Suprapubic skin (tissue), 4 donors: ENCODE results near the gene PRDM10. TPM values are rescaled to one million over a fixed set of nuclear protein-coding genes. Genes with fewer than 3 reads are reported as not detected.

Experiments
- DNase-seq, 2 donors: peaks; one replicate each; pipeline ENCODE4 v3.0.0-alpha.2; 2019; ENCODE audit warnings: low spot score in 2 of 2
- H3K27ac ChIP-seq: fragments of 200-600 bp; sonication (generic); one replicate; pipeline ENCODE4 v1.5.1; 2019
- H3K27me3 ChIP-seq: fragments of 200-600 bp; sonication (generic); one replicate; pipeline ENCODE4 v1.5.1; 2019
- H3K36me3 ChIP-seq: fragments of 200-600 bp; sonication (generic); one replicate; pipeline ENCODE4 v1.5.1; 2019
- H3K4me1 ChIP-seq: fragments of 200-600 bp; sonication (generic); one replicate; pipeline ENCODE4 v1.5.1; 2019
- H3K4me3 ChIP-seq: fragments of 200-600 bp; sonication (generic); one replicate; pipeline ENCODE4 v1.5.1; 2019; ENCODE audit warnings: mild to moderate bottlenecking
- H3K9me3 ChIP-seq: fragments of 200-600 bp; sonication (generic); one replicate; pipeline ENCODE4 v1.5.1; 2019
- CTCF ChIP-seq, 2 donors: fragments of 200-600 bp in 1 of 2; fragments of 450-650 bp in 1 of 2; sonication (generic) in 1 of 2; IDR thresholded peaks; one replicate each; pipeline ENCODE4 v1.5.1; 2016 to 2019; ENCODE audit warnings: antibody characterized with exemption in 2 of 2, mild to moderate bottlenecking in 1 of 2, moderate library complexity in 1 of 2
- EP300 ChIP-seq: sonication (generic); formaldehyde crosslinking; IDR thresholded peaks from one replicate; pipeline ENCODE4 v1.6.1; 2017; ENCODE audit warnings: antibody characterized with exemption
- POLR2A ChIP-seq, 2 donors: fragments of 450-650 bp; IDR thresholded peaks; one replicate each; pipeline ENCODE4 v1.6.1; 2017; ENCODE audit warnings: antibody characterized with exemption in 2 of 2, mild to moderate bottlenecking in 2 of 2, moderate library complexity in 2 of 2
- POLR2AphosphoS5 ChIP-seq, 3 donors: sonication (generic); formaldehyde crosslinking; IDR thresholded peaks; one replicate each; pipeline ENCODE4 v1.6.1; 2017; ENCODE audit warnings: antibody characterized with exemption in 3 of 3
- WGBS: methylation state at CpG from one replicate; pipeline ENCODE4 v1.1.5; 2018; 5-methylcytosine and 5-hydroxymethylcytosine counted together
- total RNA-seq, 4 donors: library from RNA; depleted of rRNA; stranded (reverse); fragments of >200 nt; gene quantifications; one replicate each; pipeline ENCODE4 v1.1.0, GENCODE V29; 2016

Gene PRDM10
- total RNA-seq, 4 donors from 2014 or later, result 11.4 to 49.8 (median 13.4) TPM

- Histone ChIP-seq H3K4me3 (no peak overlapping the region), H3K9me3 (no peaks in the 10 kb centered on the region), H3K36me3 (no peaks in the 10 kb centered on the region), H3K4me1 (peaks cover 8% of the 10 kb centered on the region), H3K27ac (no peak overlapping the region), H3K27me3 (no peaks in the 10 kb centered on the region)
- no peak for TF ChIP-seq EP300
- TF ChIP-seq CTCF (IDR thresholded peaks at IDR 0.05), result no peak
- no peak for TF ChIP-seq POLR2AphosphoS5 (IDR thresholded peaks at IDR 0.05)
- TF ChIP-seq POLR2A (IDR thresholded peaks at IDR 0.05), result no peak
- DNase-seq, result no peak
Measured at GRCh38 chr11:130008326-130008725, 5.7 kb upstream of the PRDM10 start.

- Histone ChIP-seq H3K4me1 (peaks cover 8% of the 10 kb centered on the region), H3K9me3 (no peaks in the 10 kb centered on the region), H3K27ac (no peak overlapping the region), H3K27me3 (no peaks in the 10 kb centered on the region), H3K4me3 (no peak overlapping the region), H3K36me3 (no peaks in the 10 kb centered on the region)
- no peak for DNase-seq
- 83% methylated on average over 3 of the region's 3 CpGs for WGBS
- TF ChIP-seq EP300 (no peak), POLR2AphosphoS5 (IDR thresholded peaks at IDR 0.05) (no peak), POLR2A (IDR thresholded peaks at IDR 0.05) (no peak), CTCF (IDR thresholded peaks at IDR 0.05) (no peak)
Measured at GRCh38 chr11:130006929-130007328, 4.3 kb upstream of the PRDM10 start.

- Histone ChIP-seq H3K4me1 (peaks cover 20% of the 10 kb centered on the region), H3K4me3 (peak overlapping the region; percentile 81), H3K36me3 (no peaks in the 10 kb centered on the region), H3K27me3 (no peaks in the 10 kb centered on the region), H3K9me3 (no peaks in the 10 kb centered on the region), H3K27ac (peak overlapping the region; percentile 99)
- TF ChIP-seq POLR2A (IDR thresholded peaks at IDR 0.05), result no peak
- no peak for TF ChIP-seq POLR2AphosphoS5 (IDR thresholded peaks at IDR 0.05)
- TF ChIP-seq CTCF (IDR thresholded peaks at IDR 0.05), result no peak
- TF ChIP-seq EP300, result no peak
- WGBS, result 0% methylated on average over 8 of the region's 8 CpGs
- DNase-seq, result no peak
Measured at GRCh38 chr11:130003717-130004001, 1.0 kb upstream of the PRDM10 start.

GRCh38 chr11:130002846-130003716 lies 446 bp upstream of the PRDM10 start:
- Histone ChIP-seq H3K4me1 (peaks cover 20% of the 10 kb centered on the region), H3K27ac (peak overlapping the region; percentile 99), H3K9me3 (no peaks in the 10 kb centered on the region), H3K27me3 (no peaks in the 10 kb centered on the region), H3K4me3 (peak overlapping the region; percentile 81), H3K36me3 (no peaks in the 10 kb centered on the region)
- peak in 2 of 3 donors; percentile 32 to 58 for TF ChIP-seq POLR2AphosphoS5 (IDR thresholded peaks at IDR 0.05)
- TF ChIP-seq EP300, result no peak
- TF ChIP-seq POLR2A (IDR thresholded peaks at IDR 0.05), result peak; percentile 56 to 71
- WGBS, result 0% methylated on average over 29 of the region's 65 CpGs
- peak; percentile 96 to 97 for DNase-seq

GRCh38 chr11:130001461-130002351 lies 929 bp downstream of the PRDM10 start:
- H3K27ac ChIP-seq, result peak overlapping the region; percentile 99
- 0% methylated on average over 42 of the region's 90 CpGs for WGBS
- H3K4me1 ChIP-seq, result peaks cover 24% of the 10 kb centered on the region
- peak; percentile 70 to 81 for DNase-seq
- no peaks in the 10 kb centered on the region for H3K9me3 ChIP-seq
- TF ChIP-seq POLR2A (IDR thresholded peaks at IDR 0.05) (peak; percentile 38 to 75), EP300 (no peak), POLR2AphosphoS5 (IDR thresholded peaks at IDR 0.05) (no peak), CTCF (IDR thresholded peaks at IDR 0.05) (no peak)
- peak overlapping the region; percentile 81 for H3K4me3 ChIP-seq
- no peaks in the 10 kb centered on the region for H3K27me3 ChIP-seq
- no peaks in the 10 kb centered on the region for H3K36me3 ChIP-seq
